GM23338 (cell line): ENCODE measurements around the gene RIOK2. TPM values are rescaled to one million over a fixed set of nuclear protein-coding genes. Genes with fewer than 3 reads are reported as not detected.

Source experiments
- ATAC-seq: fragments of 200-7000 bp; cut with Tn5 transposase; 3 replicates; pipeline ENCODE4 v1.9.1; 2020
- DNase-seq: peaks from one replicate; pipeline ENCODE4 v3.0.0-alpha.2; 2015; ENCODE audit warnings: low spot score
- H2AFZ ChIP-seq: fragments of 200-600 bp; sonication (generic); 2 replicates; pipeline ENCODE4 v1.8.0; 2016; ENCODE audit warnings: antibody characterized with exemption, mild to moderate bottlenecking, moderate library complexity
- H3F3A ChIP-seq: fragments of 200-600 bp; sonication (generic); replicated peaks from 2 replicates; pipeline ENCODE4 v1.8.0; 2017; ENCODE audit warnings: antibody characterized with exemption, mixed run types, low read depth
- H3K27ac ChIP-seq: fragments of 200-600 bp; sonication (generic); 2 replicates; pipeline ENCODE4 v1.6.1; 2016; ENCODE audit warnings: low read depth
- H3K27me3 ChIP-seq: fragments of 200-600 bp; sonication (generic); 2 replicates; pipeline ENCODE4 v1.8.0; 2016; ENCODE audit warnings: mild to moderate bottlenecking, mixed run types, moderate library complexity; ENCODE audit not compliant: insufficient read depth
- H3K36me3 ChIP-seq: fragments of 200-600 bp; sonication (generic); 2 replicates; pipeline ENCODE4 v1.8.0; 2016; ENCODE audit warnings: mild to moderate bottlenecking; ENCODE audit not compliant: insufficient read depth
- H3K4me1 ChIP-seq: fragments of 200-600 bp; sonication (generic); 2 replicates; pipeline ENCODE4 v1.8.0; 2016; ENCODE audit warnings: mild to moderate bottlenecking, moderate library complexity; ENCODE audit not compliant: insufficient read depth
- H3K4me2 ChIP-seq: fragments of 200-600 bp; sonication (generic); 2 replicates; pipeline ENCODE4 v1.7.1; 2017; ENCODE audit warnings: mixed run types
- H3K4me3 ChIP-seq: fragments of 200-600 bp; sonication (generic); 2 replicates; pipeline ENCODE4 v1.6.1; 2016; ENCODE audit warnings: mixed run types
- H3K79me2 ChIP-seq: fragments of 200-600 bp; sonication (generic); replicated peaks from 2 replicates; pipeline ENCODE4 v1.8.0; 2017; ENCODE audit warnings: mild to moderate bottlenecking; ENCODE audit not compliant: insufficient read depth
- H3K9me2 ChIP-seq: fragments of 200-600 bp; sonication (generic); 2 replicates; pipeline ENCODE4 v1.8.0; 2017; ENCODE audit not compliant: insufficient read depth
- H4K20me1 ChIP-seq: fragments of 200-600 bp; sonication (generic); replicated peaks from 2 replicates; pipeline ENCODE4 v1.8.0; 2017; ENCODE audit warnings: mild to moderate bottlenecking; ENCODE audit not compliant: insufficient read depth
- H3K27ac Mint-ChIP-seq: 2 replicates; pipeline ENCODE4 v1.8.0; 2020; ENCODE audit warnings: inconsistent platforms, mild to moderate bottlenecking, moderate library complexity, mixed read lengths
- H3K27me3 Mint-ChIP-seq: 3 replicates; pipeline ENCODE4 v1.8.0; 2022; ENCODE audit warnings: low read depth, mild to moderate bottlenecking, moderate library complexity, mixed read lengths, inconsistent platforms; ENCODE audit not compliant: insufficient read depth, poor library complexity
- H3K36me3 Mint-ChIP-seq: 3 replicates; pipeline ENCODE4 v1.8.0; 2021; ENCODE audit warnings: low read depth, mild to moderate bottlenecking, inconsistent platforms, moderate library complexity, mixed read lengths
- H3K4me1 Mint-ChIP-seq: 3 replicates; pipeline ENCODE4 v1.8.0; 2020; ENCODE audit warnings: mild to moderate bottlenecking, inconsistent platforms, mixed read lengths
- H3K4me3 Mint-ChIP-seq: 3 replicates; pipeline ENCODE4 v1.8.0; 2021; ENCODE audit warnings: moderate library complexity, mild to moderate bottlenecking, inconsistent platforms, mixed read lengths
- H3K9me3 Mint-ChIP-seq: 3 replicates; pipeline ENCODE4 v1.8.0; 2020; ENCODE audit warnings: moderate library complexity, mild to moderate bottlenecking, inconsistent platforms, mixed read lengths
- CREB1 ChIP-seq: fragments of 250-450 bp; sonication (Bioruptor Pico); IDR thresholded peaks from 2 replicates; pipeline ENCODE4 v1.5.0; 2020; ENCODE audit warnings: low read depth, mild to moderate bottlenecking, moderate library complexity
- ETS1 ChIP-seq: IDR thresholded peaks from 2 replicates; pipeline ENCODE4 v1.6.1; 2016; ENCODE audit warnings: antibody characterized with exemption
- EZH2 ChIP-seq: fragments of 200-600 bp; sonication (generic); IDR thresholded peaks from one replicate; pipeline ENCODE4 v1.8.0; 2017; ENCODE audit warnings: antibody characterized with exemption, mild to moderate bottlenecking, low read depth; ENCODE audit not compliant: unreplicated experiment
- EZH2phosphoT487 ChIP-seq: fragments of 200-600 bp; sonication (generic); IDR thresholded peaks from one replicate; pipeline ENCODE4 v1.8.1; 2018; ENCODE audit warnings: antibody characterized with exemption; ENCODE audit not compliant: unreplicated experiment
- JUNB ChIP-seq: IDR thresholded peaks from one replicate; pipeline ENCODE4 v1.6.1; 2016; ENCODE audit warnings: antibody characterized with exemption; ENCODE audit not compliant: unreplicated experiment
- NANOG ChIP-seq: IDR thresholded peaks from 2 replicates; pipeline ENCODE4 v1.6.1; 2016; ENCODE audit warnings: antibody characterized with exemption, borderline replicate concordance
- POLR2AphosphoS5 ChIP-seq: IDR thresholded peaks from 2 replicates; pipeline ENCODE4 v1.6.1; 2016; ENCODE audit warnings: antibody characterized with exemption, low read depth
- STAT1 ChIP-seq: IDR thresholded peaks from one replicate; pipeline ENCODE4 v1.6.1; 2016; ENCODE audit warnings: antibody characterized with exemption; ENCODE audit not compliant: unreplicated experiment
- ZNF114 ChIP-seq: fragments of 250-450 bp; sonication (Bioruptor Pico); IDR thresholded peaks from 2 replicates; pipeline ENCODE4 v1.5.0; 2020; ENCODE audit warnings: mild to moderate bottlenecking, moderate library complexity
- ZNF331 ChIP-seq: fragments of 250-450 bp; sonication (Bioruptor Pico); IDR thresholded peaks from 2 replicates; pipeline ENCODE4 v1.5.0; 2020; ENCODE audit warnings: low read depth, mild to moderate bottlenecking, moderate library complexity
- ZNF462 ChIP-seq: fragments of 250-450 bp; sonication (Bioruptor Pico); IDR thresholded peaks from 2 replicates; pipeline ENCODE4 v1.5.0; 2020; ENCODE audit warnings: mild to moderate bottlenecking, moderate library complexity
- polyA plus RNA-seq: library from polyadenylated mRNA; unstranded; fragments of >200 nt; fragmentation: Nextera tagmentation; extraction: Ambion mirVana; gene quantifications from 2 replicates; pipeline ENCODE4 v1.2.1, GENCODE V29; 2016
- total RNA-seq: library from RNA; depleted of rRNA; stranded (reverse); fragments of >200 nt; shearing (Covaris generic); gene quantifications from 2 replicates; pipeline ENCODE4 v1.2.3, GENCODE V29; 2014
- TF ChIP-seq, protein P1 (sequence below): IDR thresholded peaks from one replicate; pipeline ENCODE4 v1.6.1; 2018; ENCODE audit warnings: antibody characterized with exemption; ENCODE audit not compliant: unreplicated experiment
- TF ChIP-seq, protein P2 (sequence below), 2 experiments: fragments of 200-600 bp in 1 of 2; sonication (generic) in 1 of 2; conservative IDR thresholded peaks; 2 replicates each; pipeline versions ENCODE4 v1.5.1 to v1.6.1; 2016 to 2017; ENCODE audit warnings: antibody characterized with exemption in 2 of 2, low read depth in 2 of 2, mild to moderate bottlenecking in 2 of 2, moderate library complexity in 1 of 2

The RIOK2 gene
- total and polyA plus RNA-seq, 2 experiments from 2014 or later: 22.9 to 47.6 TPM

DNA sequence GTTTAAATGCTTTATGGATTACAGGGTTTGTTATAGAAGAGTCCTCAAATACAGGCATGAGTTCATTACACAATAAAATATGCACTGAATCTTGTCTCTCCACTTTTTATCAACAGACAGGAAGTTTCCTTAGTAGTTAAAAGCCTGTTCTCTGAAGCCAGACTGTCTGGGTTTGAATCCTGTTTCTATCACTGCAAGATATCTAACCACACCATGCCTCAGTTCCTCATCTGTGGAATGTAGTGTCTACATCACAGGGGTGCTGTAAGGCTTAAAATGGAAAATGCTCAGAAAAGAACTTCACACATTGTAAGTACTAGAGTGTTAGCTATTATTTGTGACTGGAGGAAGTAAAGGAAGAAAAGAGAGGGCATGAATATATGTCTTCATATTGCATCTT lies 49.9 kb downstream of the RIOK2 start:
- Histone ChIP-seq H4K20me1 (no peaks in the 10 kb centered on the region), H3K27ac (no peak overlapping the region), H3K4me1 (peaks cover 8% of the 10 kb centered on the region), H3K36me3 (no peaks in the 10 kb centered on the region), H2AFZ (no peak overlapping the region), H3K4me2 (no peak overlapping the region), H3K27me3 (no peaks in the 10 kb centered on the region), H3K9me2 (0 out of 2 replicates have a peak, but pooled peaks cover 6% of the 10 kb centered on the region), H3F3A (no peaks in the 10 kb centered on the region), H3K79me2 (no peaks in the 10 kb centered on the region), H3K4me3 (no peak overlapping the region)
- no peaks in the 10 kb centered on the region for H3K9me3 Mint-ChIP-seq
- DNase-seq: no peak
- no peaks in the 10 kb centered on the region for H3K36me3 Mint-ChIP-seq
- H3K4me3 Mint-ChIP-seq: no peak overlapping the region
- no peak for TF ChIP-seq ZNF114 (CRISPR knock-in tag)
- no peak for TF ChIP-seq POLR2AphosphoS5
- no peak for TF ChIP-seq EZH2
- no peak for TF ChIP-seq ETS1
- TF ChIP-seq EZH2phosphoT487: no peak
- TF ChIP-seq CREB1 (CRISPR knock-in tag): no peak
- TF ChIP-seq STAT1: no peak
- TF ChIP-seq ZNF331 (CRISPR knock-in tag): no peak
- TF ChIP-seq, protein P1, sequence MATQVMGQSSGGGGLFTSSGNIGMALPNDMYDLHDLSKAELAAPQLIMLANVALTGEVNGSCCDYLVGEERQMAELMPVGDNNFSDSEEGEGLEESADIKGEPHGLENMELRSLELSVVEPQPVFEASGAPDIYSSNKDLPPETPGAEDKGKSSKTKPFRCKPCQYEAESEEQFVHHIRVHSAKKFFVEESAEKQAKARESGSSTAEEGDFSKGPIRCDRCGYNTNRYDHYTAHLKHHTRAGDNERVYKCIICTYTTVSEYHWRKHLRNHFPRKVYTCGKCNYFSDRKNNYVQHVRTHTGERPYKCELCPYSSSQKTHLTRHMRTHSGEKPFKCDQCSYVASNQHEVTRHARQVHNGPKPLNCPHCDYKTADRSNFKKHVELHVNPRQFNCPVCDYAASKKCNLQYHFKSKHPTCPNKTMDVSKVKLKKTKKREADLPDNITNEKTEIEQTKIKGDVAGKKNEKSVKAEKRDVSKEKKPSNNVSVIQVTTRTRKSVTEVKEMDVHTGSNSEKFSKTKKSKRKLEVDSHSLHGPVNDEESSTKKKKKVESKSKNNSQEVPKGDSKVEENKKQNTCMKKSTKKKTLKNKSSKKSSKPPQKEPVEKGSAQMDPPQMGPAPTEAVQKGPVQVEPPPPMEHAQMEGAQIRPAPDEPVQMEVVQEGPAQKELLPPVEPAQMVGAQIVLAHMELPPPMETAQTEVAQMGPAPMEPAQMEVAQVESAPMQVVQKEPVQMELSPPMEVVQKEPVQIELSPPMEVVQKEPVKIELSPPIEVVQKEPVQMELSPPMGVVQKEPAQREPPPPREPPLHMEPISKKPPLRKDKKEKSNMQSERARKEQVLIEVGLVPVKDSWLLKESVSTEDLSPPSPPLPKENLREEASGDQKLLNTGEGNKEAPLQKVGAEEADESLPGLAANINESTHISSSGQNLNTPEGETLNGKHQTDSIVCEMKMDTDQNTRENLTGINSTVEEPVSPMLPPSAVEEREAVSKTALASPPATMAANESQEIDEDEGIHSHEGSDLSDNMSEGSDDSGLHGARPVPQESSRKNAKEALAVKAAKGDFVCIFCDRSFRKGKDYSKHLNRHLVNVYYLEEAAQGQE: no peak
- TF ChIP-seq, protein P2, sequence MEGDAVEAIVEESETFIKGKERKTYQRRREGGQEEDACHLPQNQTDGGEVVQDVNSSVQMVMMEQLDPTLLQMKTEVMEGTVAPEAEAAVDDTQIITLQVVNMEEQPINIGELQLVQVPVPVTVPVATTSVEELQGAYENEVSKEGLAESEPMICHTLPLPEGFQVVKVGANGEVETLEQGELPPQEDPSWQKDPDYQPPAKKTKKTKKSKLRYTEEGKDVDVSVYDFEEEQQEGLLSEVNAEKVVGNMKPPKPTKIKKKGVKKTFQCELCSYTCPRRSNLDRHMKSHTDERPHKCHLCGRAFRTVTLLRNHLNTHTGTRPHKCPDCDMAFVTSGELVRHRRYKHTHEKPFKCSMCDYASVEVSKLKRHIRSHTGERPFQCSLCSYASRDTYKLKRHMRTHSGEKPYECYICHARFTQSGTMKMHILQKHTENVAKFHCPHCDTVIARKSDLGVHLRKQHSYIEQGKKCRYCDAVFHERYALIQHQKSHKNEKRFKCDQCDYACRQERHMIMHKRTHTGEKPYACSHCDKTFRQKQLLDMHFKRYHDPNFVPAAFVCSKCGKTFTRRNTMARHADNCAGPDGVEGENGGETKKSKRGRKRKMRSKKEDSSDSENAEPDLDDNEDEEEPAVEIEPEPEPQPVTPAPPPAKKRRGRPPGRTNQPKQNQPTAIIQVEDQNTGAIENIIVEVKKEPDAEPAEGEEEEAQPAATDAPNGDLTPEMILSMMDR (conservative IDR thresholded peaks at IDR 0.05; ENCODE audit: low read depth in 2 of 2): no peak
- TF ChIP-seq NANOG: no peak
- no peak for TF ChIP-seq ZNF462
- no peak for TF ChIP-seq JUNB
- peaks cover 2% of the 10 kb centered on the region for H3K27me3 Mint-ChIP-seq
- no peak overlapping the region for H3K27ac Mint-ChIP-seq
- no peak for ATAC-seq
- H3K4me1 Mint-ChIP-seq: peaks cover 12% of the 10 kb centered on the region
